H1 (cell line): ENCODE data around the gene TPPP3. TPM values are rescaled to one million over a fixed set of nuclear protein-coding genes. Genes with fewer than 3 reads are reported as not detected.

Experiments
- ATF3 ChIP-seq: IDR thresholded peaks from 2 replicates; pipeline ENCODE4 v1.6.1; 2011; ENCODE audit warnings: low read depth, mild to moderate bottlenecking, low read length; ENCODE audit not compliant: insufficient read depth
- BRCA1 ChIP-seq: IDR thresholded peaks from 2 replicates; pipeline ENCODE4 v1.6.1; 2012; ENCODE audit warnings: low read depth, low read length, improper control_type of control experiment
- CHD1 ChIP-seq: IDR thresholded peaks from 2 replicates; pipeline ENCODE4 v1.6.1; 2012; ENCODE audit warnings: low read depth, low read length, improper control_type of control experiment
- CHD2 ChIP-seq: IDR thresholded peaks from 2 replicates; pipeline ENCODE4 v1.6.1; 2012; ENCODE audit warnings: low read length, improper control_type of control experiment
- CHD7 ChIP-seq: fragments of 300-600 bp; sonication (generic); IDR thresholded peaks from 2 replicates; pipeline ENCODE4 v1.7.1; 2012; ENCODE audit warnings: low read length, moderate library complexity, mild to moderate bottlenecking, inconsistent platforms; ENCODE audit not compliant: insufficient replicate concordance
- CREB1 ChIP-seq: IDR thresholded peaks from 2 replicates; pipeline ENCODE4 v1.6.1; 2012; ENCODE audit warnings: inconsistent platforms
- CTBP2 ChIP-seq: IDR thresholded peaks from 2 replicates; pipeline ENCODE4 v1.7.0; 2011; ENCODE audit warnings: borderline replicate concordance, mild to moderate bottlenecking, moderate library complexity, mixed read lengths, low read length; ENCODE audit not compliant: insufficient read depth, insufficient read length
- MAX ChIP-seq: IDR thresholded peaks from 2 replicates; pipeline ENCODE4 v1.6.1; 2012; ENCODE audit warnings: inconsistent platforms
- POLR2AphosphoS5 ChIP-seq: IDR thresholded peaks from 2 replicates; pipeline ENCODE4 v1.6.1; 2011; ENCODE audit warnings: low read depth, low read length
- SIN3A ChIP-seq, 2 experiments: IDR thresholded peaks in 1 of 2; conservative IDR thresholded peaks in 1 of 2; 2 replicates each; pipeline ENCODE4 v1.6.1; 2011 to 2012; ENCODE audit warnings: low read length in 2 of 2, improper control_type of control experiment in 1 of 2, low read depth in 1 of 2, mild to moderate bottlenecking in 1 of 2
- SP2 ChIP-seq: IDR thresholded peaks from 2 replicates; pipeline ENCODE4 v1.6.1; 2012; ENCODE audit warnings: mild to moderate bottlenecking, low read length, inconsistent platforms
- ZNF274 ChIP-seq: IDR thresholded peaks from 2 replicates; pipeline ENCODE4 v1.7.0; 2012; ENCODE audit warnings: low read length, borderline replicate concordance; ENCODE audit errors: extremely low read depth
- polyA plus RNA-seq, 7 experiments: library from polyadenylated mRNA; depleted of rRNA in 3 of 7; stranded (reverse) in 5 of 7; unstranded in 2 of 7; fragments of >200 nt in 5 of 7; fragments of 200-250 nt in 2 of 7; gene quantifications; 1 replicate in 5 of 7; 2 replicates in 1 of 7; 4 replicates in 1 of 7; pipeline versions ENCODE4 v1.2.1 to v1.2.3, GENCODE V29; 2011 to 2013; ENCODE audit warnings: missing spikeins in 2 of 7, mixed read lengths in 2 of 7
- total RNA-seq: library from RNA; stranded (reverse); fragmentation: NEBNext Ultra II Directional; extraction: Animal tissue kit (Norgen Biotek cat#: 25700); gene quantifications from 2 replicates; pipeline ENCODE4 v1.2.1, GENCODE V29; 2021

TPPP3 gene
- total and polyA plus RNA-seq, 2 of the 8 experiments (the other 6 are each of a cell fraction or from before 2014, with no cell fraction given), result 0.77 to 1.0 TPM

- TF ChIP-seq CHD7 (no peak), ZNF274 (no peak), CREB1 (no peak), CHD1 (no peak), SP2 (no peak), MAX (no peak), CTBP2 (no peak), CHD2 (no peak), ATF3 (no peak), BRCA1 (no peak), SIN3A (conservative IDR thresholded peaks at IDR 0.05 in 1 of 2, IDR thresholded peaks at IDR 0.05 in 1 of 2; ENCODE audit: low read depth in 1 of 2, low read length in 2 of 2) (no peak), POLR2AphosphoS5 (no peak)
Measured at GRCh38 chr16:67432506-67432890, 39.2 kb upstream of the TPPP3 start (continued).
